Activated CD4-positive, alpha-beta T cell treated with anti-CD3 and anti-CD28 coated beads, Interleukin-2, amount 50 U/mL, for 48 hours (primary cell): Measurements from ENCODE around the gene MLYCD.

ENCODE experiments used
- DNase-seq, 2 experiments: peaks; one replicate each; pipeline ENCODE4 v3.0.0-alpha.2; 2020

Gene MLYCD

GRCh38 chr16:83972256-83973008, 73.5 kb downstream of the MLYCD start:
- no peak for DNase-seq

- no peak for DNase-seq
Observed at GRCh38 chr16:83973077-83973476, 74.2 kb downstream of the MLYCD start.

GRCh38 chr16:83973581-83974385, 74.9 kb downstream of the MLYCD start:
- DNase-seq: no peak

- DNase-seq: no peak
Observed at GRCh38 chr16:83974475-83974874, 75.6 kb downstream of the MLYCD start.

- no peak for DNase-seq
Observed at GRCh38 chr16:83975590-83976260, 76.8 kb downstream of the MLYCD start.
